GM23248 (cell line): Measurements from ENCODE around the gene TOR2A. TPM values are rescaled to one million over a fixed set of nuclear protein-coding genes. Genes with fewer than 3 reads are reported as not detected.

Experiments
- DNase-seq: peaks from one replicate; pipeline ENCODE4 v3.0.0-alpha.2; 2015
- H2AFZ ChIP-seq: fragments of 200-600 bp; sonication (generic); 2 replicates; pipeline ENCODE4 v1.6.1; 2016; ENCODE audit warnings: antibody characterized with exemption
- H3F3A ChIP-seq: fragments of 200-600 bp; sonication (generic); 2 replicates; pipeline ENCODE4 v1.6.1; 2016; ENCODE audit warnings: mild to moderate bottlenecking, antibody characterized with exemption, mixed run types; ENCODE audit not compliant: insufficient read depth
- H3K27ac ChIP-seq: fragments of 200-600 bp; sonication (generic); 2 replicates; pipeline ENCODE4 v1.5.1; 2016; ENCODE audit warnings: mild to moderate bottlenecking
- H3K27me3 ChIP-seq: fragments of 200-600 bp; sonication (generic); replicated peaks from 2 replicates; pipeline ENCODE4 v1.6.1; 2016; ENCODE audit warnings: mild to moderate bottlenecking; ENCODE audit not compliant: insufficient read depth
- H3K36me3 ChIP-seq: fragments of 200-600 bp; sonication (generic); 2 replicates; pipeline ENCODE4 v1.6.1; 2016; ENCODE audit warnings: low read depth, mild to moderate bottlenecking
- H3K4me1 ChIP-seq: fragments of 200-600 bp; sonication (generic); 2 replicates; pipeline ENCODE4 v1.6.1; 2016; ENCODE audit warnings: mild to moderate bottlenecking; ENCODE audit not compliant: insufficient read depth
- H3K4me2 ChIP-seq: fragments of 200-600 bp; sonication (generic); one replicate; pipeline ENCODE4 v1.6.1; 2016; ENCODE audit warnings: mild to moderate bottlenecking; ENCODE audit not compliant: unreplicated experiment
- H3K4me3 ChIP-seq: fragments of 200-600 bp; sonication (generic); 2 replicates; pipeline ENCODE4 v1.5.1; 2016; ENCODE audit warnings: mild to moderate bottlenecking
- H3K79me2 ChIP-seq: fragments of 200-600 bp; sonication (generic); 2 replicates; pipeline ENCODE4 v1.6.1; 2016; ENCODE audit warnings: mild to moderate bottlenecking; ENCODE audit not compliant: insufficient read depth
- H3K9ac ChIP-seq: fragments of 200-600 bp; sonication (generic); 2 replicates; pipeline ENCODE4 v1.6.1; 2016; ENCODE audit warnings: mild to moderate bottlenecking
- H3K9me2 ChIP-seq: fragments of 200-600 bp; sonication (generic); 2 replicates; pipeline ENCODE4 v1.6.1; 2016; ENCODE audit warnings: mixed run types, mild to moderate bottlenecking, moderate library complexity; ENCODE audit not compliant: insufficient read depth
- H3K9me3 ChIP-seq: fragments of 200-600 bp; sonication (generic); one replicate; pipeline ENCODE4 v1.6.1; 2017; ENCODE audit warnings: low read depth
- H4K20me1 ChIP-seq: fragments of 200-600 bp; sonication (generic); 2 replicates; pipeline ENCODE4 v1.6.0; 2016; ENCODE audit not compliant: insufficient read depth
- EZH2 ChIP-seq: fragments of 200-600 bp; sonication (generic); IDR thresholded peaks from 2 replicates; pipeline ENCODE4 v1.6.1; 2018; ENCODE audit warnings: antibody characterized with exemption, mild to moderate bottlenecking; ENCODE audit not compliant: insufficient read depth, poor library complexity, severe bottlenecking
- EZH2phosphoT487 ChIP-seq: fragments of 200-600 bp; sonication (generic); IDR thresholded peaks from 2 replicates; pipeline ENCODE4 v1.6.1; 2018; ENCODE audit warnings: antibody characterized with exemption, moderate library complexity, mild to moderate bottlenecking, low read depth; ENCODE audit not compliant: insufficient read depth
- WGBS, 2 experiments: methylation state at CpG; one replicate each; pipeline ENCODE4 v1.1.6; 2015 to 2017; ENCODE audit warnings: low lambda C conversion rate in 2 of 2, low coverage in 1 of 2; ENCODE audit errors: missing lambda C conversion rate in 2 of 2; 5-methylcytosine and 5-hydroxymethylcytosine counted together
- in situ Hi-C: fragments of 300-500 bp; cut with MboI; formaldehyde crosslinking; loops from 2 replicates; pipeline ENCODE4 v1.15.0; 2020
- polyA plus RNA-seq: library from polyadenylated mRNA; unstranded; fragments of >200 nt; fragmentation: Nextera tagmentation; extraction: Ambion mirVana; gene quantifications from 2 replicates; pipeline ENCODE4 v1.2.1, GENCODE V29; 2016
- total RNA-seq: library from RNA; depleted of rRNA; stranded (reverse); fragments of >200 nt; shearing (Covaris generic); gene quantifications from 2 replicates; pipeline ENCODE4 v1.2.3, GENCODE V29; 2014

The TOR2A gene
- total and polyA plus RNA-seq, 2 experiments from 2014 or later = 9.0 to 9.2 TPM

GRCh38 chr9:127732444-127732843 lies 2.6 kb downstream of the TOR2A start:
- H3F3A ChIP-seq = no peaks in the 10 kb centered on the region

GRCh38 chr9:127731938-127732337 lies 3.2 kb downstream of the TOR2A start:
- Histone ChIP-seq H3K4me1 (peaks cover 10% of the 10 kb centered on the region; the same call in 1 of the 2 replicates), H3F3A (no peaks in the 10 kb centered on the region), H3K4me3 (no peak overlapping the region), H3K9ac (no peak overlapping the region), H3K9me3 (no peaks in the 10 kb centered on the region), H3K27ac (no peak overlapping the region), H3K4me2 (no peak overlapping the region), H3K79me2 (0 out of 2 replicates have a peak, but pooled peaks cover 7% of the 10 kb centered on the region), H2AFZ (no peak overlapping the region), H3K9me2 (no peaks in the 10 kb centered on the region), H3K36me3 (no peaks in the 10 kb centered on the region), H3K27me3 (no peaks in the 10 kb centered on the region), H4K20me1 (no peaks in the 10 kb centered on the region)
- TF ChIP-seq EZH2phosphoT487 (no peak), EZH2 (no peak)
- 87 to 91% methylated on average over 16 of the region's 16 CpGs for WGBS, 2 experiments
- in situ Hi-C loops = loop anchor here (10.0 kb wide), 1 partner anchor 137 kb away; no protein-coding TSS in a partner anchor
- no peak for DNase-seq

More at GRCh38 chr9:127732444-127732843, 2.6 kb downstream of the TOR2A start:
- H2AFZ ChIP-seq = no peak overlapping the region
- H3K4me2 ChIP-seq = no peak overlapping the region
- H3K36me3 ChIP-seq = no peaks in the 10 kb centered on the region
- DNase-seq = no peak
- 0 out of 2 replicates have a peak, but pooled peaks cover 7% of the 10 kb centered on the region for H3K79me2 ChIP-seq
- no peak overlapping the region for H3K9ac ChIP-seq
- H3K9me2 ChIP-seq = no peaks in the 10 kb centered on the region
- TF ChIP-seq EZH2 = no peak
- TF ChIP-seq EZH2phosphoT487 = no peak
- in situ Hi-C loops = loop anchor here (10.0 kb wide), 1 partner anchor 138 kb away; no protein-coding TSS in a partner anchor
- no peak overlapping the region for H3K4me3 ChIP-seq
- H3K27ac ChIP-seq = no peak overlapping the region
- 88% methylated on average over 20 to 21 of the region's 21 CpGs for WGBS, 2 experiments
- H3K27me3 ChIP-seq = no peaks in the 10 kb centered on the region
- peaks cover 10% of the 10 kb centered on the region; the same call in 1 of the 2 replicates for H3K4me1 ChIP-seq
- no peaks in the 10 kb centered on the region for H4K20me1 ChIP-seq
- H3K9me3 ChIP-seq = no peaks in the 10 kb centered on the region

GRCh38 chr9:127730799-127731410 lies 4.2 kb downstream of the TOR2A start:
- in situ Hi-C loops = loop anchor here (10.0 kb wide), 1 partner anchor 136 kb away; no protein-coding TSS in a partner anchor
- Histone ChIP-seq H3K4me3 (no peak overlapping the region), H3K27me3 (no peaks in the 10 kb centered on the region), H3K9ac (no peak overlapping the region), H4K20me1 (no peaks in the 10 kb centered on the region), H3K27ac (no peak overlapping the region), H3K36me3 (no peaks in the 10 kb centered on the region), H3K4me2 (no peak overlapping the region), H2AFZ (no peak overlapping the region), H3K4me1 (peaks cover 10% of the 10 kb centered on the region; the same call in 1 of the 2 replicates), H3K9me3 (no peaks in the 10 kb centered on the region), H3K9me2 (no peaks in the 10 kb centered on the region), H3K79me2 (0 out of 2 replicates have a peak, but pooled peaks cover 7% of the 10 kb centered on the region), H3F3A (no peaks in the 10 kb centered on the region)
- WGBS, 2 experiments = 76 to 77% methylated on average over 9 of the region's 9 CpGs
- DNase-seq = no peak
- no peak for TF ChIP-seq EZH2phosphoT487
- no peak for TF ChIP-seq EZH2

GRCh38 chr9:127730262-127730661 lies 4.8 kb downstream of the TOR2A start:
- Histone ChIP-seq H3K4me2 (no peak overlapping the region), H3K27me3 (no peaks in the 10 kb centered on the region), H3K36me3 (no peaks in the 10 kb centered on the region), H3F3A (no peaks in the 10 kb centered on the region), H3K4me3 (no peak overlapping the region), H3K79me2 (0 out of 2 replicates have a peak, but pooled peaks cover 7% of the 10 kb centered on the region), H3K9ac (no peak overlapping the region), H3K4me1 (peaks cover 7% of the 10 kb centered on the region; the same call in 1 of the 2 replicates), H2AFZ (no peak overlapping the region), H3K9me3 (no peaks in the 10 kb centered on the region), H3K27ac (no peak overlapping the region), H3K9me2 (no peaks in the 10 kb centered on the region), H4K20me1 (no peaks in the 10 kb centered on the region)
- WGBS, 2 experiments = 90 to 95% methylated on average over 9 of the region's 9 CpGs
- no peak for DNase-seq
- TF ChIP-seq EZH2 (no peak), EZH2phosphoT487 (no peak)
- in situ Hi-C loops = loop anchor here (10.0 kb wide), 1 partner anchor 135 kb away; no protein-coding TSS in a partner anchor
